HCT116 (cell line): ENCODE measurements around the gene IPO7. TPM values are rescaled to one million over a fixed set of nuclear protein-coding genes. Genes with fewer than 3 reads are reported as not detected.

ENCODE experiments used
- ATAC-seq: fragments of 200-7000 bp; cut with Tn5 transposase; 2 replicates; pipeline ENCODE4 v1.9.1; 2020; ENCODE audit warnings: mild to moderate bottlenecking, moderate library complexity
- BruUV-seq: library from RNA; stranded (reverse); fragments of 400-500 nt; replicated peaks from 2 replicates; lab custom pipeline; 2021; lab: Mats Ljungman, UMichigan
- CTCF ChIA-PET: fragments of 300-600 bp; sonication (Branson Sonifier 250); formaldehyde crosslinking; loops from one replicate; lab custom pipeline; 2021; ENCODE audit warnings: antibody characterized with exemption; lab: Charles Lee
- POLR2A ChIA-PET: fragments of 300-600, 350-600 bp; sonication (Branson Sonifier 250); formaldehyde crosslinking; loops from one replicate; lab custom pipeline; 2021; ENCODE audit warnings: antibody characterized with exemption; lab: Charles Lee
- RAD21 ChIA-PET, 2 experiments: fragments of 300-600 bp; sonication (Branson Sonifier 250); formaldehyde crosslinking; loops; one replicate each; lab custom pipeline; 2023; ENCODE audit warnings: low total read pairs in 2 of 2; ENCODE audit not compliant: uncharacterized antibody in 2 of 2, unreplicated experiment in 2 of 2, low non-redundant PET in 1 of 2; lab: Charles Lee
- DNase-seq: peaks from one replicate; pipeline ENCODE4 v3.0.0-alpha.2; 2010; ENCODE audit warnings: low read depth, low spot score
- H2AFZ ChIP-seq: fragments of 200-600 bp; shearing (Covaris generic), sonication (generic); 2 replicates; pipeline ENCODE4 v1.6.1; 2017; ENCODE audit warnings: low read depth, mixed run types, mixed read lengths, antibody characterized with exemption, low read length; ENCODE audit not compliant: poor library complexity, severe bottlenecking
- H3K27ac ChIP-seq: 2 replicates; pipeline ENCODE4 v1.5.1; 2012; ENCODE audit warnings: low read depth, low read length
- H3K27me3 ChIP-seq: fragments of 200-600 bp; sonication (generic); 2 replicates; pipeline ENCODE4 v1.6.1; 2016; ENCODE audit warnings: mixed run types, low read length, mixed read lengths; ENCODE audit not compliant: insufficient read depth
- H3K36me3 ChIP-seq, 2 experiments: fragments of 200-500 bp in 1 of 2; fragments of 200-600 bp in 1 of 2; sonication (Bioruptor generic) in 1 of 2; sonication (generic) in 1 of 2; 2 replicates each; pipeline versions ENCODE4 v1.5.1 to v1.6.1; 2014 to 2016; ENCODE audit warnings: low read length in 2 of 2, inconsistent platforms in 1 of 2, mixed read lengths in 1 of 2, mixed run types in 1 of 2; ENCODE audit not compliant: insufficient read depth in 2 of 2, control insufficient read depth in 1 of 2
- H3K4me1 ChIP-seq, 2 experiments: fragments of 200-600 bp in 1 of 2; sonication (generic) in 1 of 2; 2 replicates each; pipeline versions ENCODE4 v1.5.1 to v1.6.1; 2012 to 2017; ENCODE audit warnings: low read length in 2 of 2, inconsistent platforms in 1 of 2, mild to moderate bottlenecking in 1 of 2, mixed read lengths in 1 of 2, mixed run types in 1 of 2, moderate library complexity in 1 of 2; ENCODE audit not compliant: insufficient read depth in 2 of 2, control insufficient read depth in 1 of 2
- H3K4me2 ChIP-seq: fragments of 200-600 bp; sonication (generic); 2 replicates; pipeline ENCODE4 v1.6.1; 2017; ENCODE audit warnings: mixed run types, low read length, mixed read lengths
- H3K4me3 ChIP-seq, 2 experiments: fragments of 200-600 bp in 1 of 2; sonication (generic) in 1 of 2; replicated peaks in 1 of 2; 2 replicates each; pipeline ENCODE4 v1.5.1; 2011 to 2016; ENCODE audit warnings: low read length in 2 of 2, control low read depth in 1 of 2, low read depth in 1 of 2, mild to moderate bottlenecking in 1 of 2, mixed read lengths in 1 of 2, mixed run types in 1 of 2
- H3K79me2 ChIP-seq: fragments of 200-600 bp; sonication (generic); 2 replicates; pipeline ENCODE4 v1.6.1; 2017; ENCODE audit warnings: mild to moderate bottlenecking, mixed run types, low read length, moderate library complexity, mixed read lengths; ENCODE audit not compliant: insufficient read depth
- H3K9ac ChIP-seq: fragments of 200-600 bp; sonication (generic); 2 replicates; pipeline ENCODE4 v1.6.1; 2016; ENCODE audit warnings: low read length, mixed read lengths
- H3K9me2 ChIP-seq: fragments of 200-600 bp; sonication (generic), shearing (Covaris generic); 2 replicates; pipeline ENCODE4 v1.6.1; 2017; ENCODE audit warnings: mixed run types, mild to moderate bottlenecking, moderate library complexity; ENCODE audit not compliant: insufficient read depth
- H3K9me3 ChIP-seq, 2 experiments: fragments of 200-500 bp in 1 of 2; fragments of 200-600 bp in 1 of 2; sonication (Bioruptor generic) in 1 of 2; sonication (generic) in 1 of 2; 2 replicates each; pipeline ENCODE4 v1.6.1; 2014 to 2017; ENCODE audit warnings: low read length in 2 of 2, mixed read lengths in 2 of 2, inconsistent platforms in 1 of 2, low read depth in 1 of 2, mild to moderate bottlenecking in 1 of 2, mixed run types in 1 of 2, moderate library complexity in 1 of 2; ENCODE audit not compliant: control insufficient read depth in 1 of 2, insufficient read depth in 1 of 2
- H4K20me1 ChIP-seq: fragments of 200-600 bp; sonication (generic), shearing (Covaris generic); 2 replicates; pipeline ENCODE4 v1.6.1; 2017; ENCODE audit warnings: mixed run types, mild to moderate bottlenecking, moderate library complexity; ENCODE audit not compliant: insufficient read depth
- CEBPB ChIP-seq: IDR thresholded peaks from 2 replicates; pipeline ENCODE4 v1.6.1; 2012; ENCODE audit warnings: low read depth
- EZH2 ChIP-seq: fragments of 200-600 bp; sonication (generic); IDR thresholded peaks from 2 replicates; pipeline ENCODE4 v1.6.1; 2017; ENCODE audit warnings: antibody characterized with exemption, mixed run types
- EZH2phosphoT487 ChIP-seq: fragments of 200-600 bp; IDR thresholded peaks from 2 replicates; pipeline ENCODE4 v1.6.1; 2018; ENCODE audit warnings: antibody characterized with exemption, borderline replicate concordance
- POLR2AphosphoS5 ChIP-seq: IDR thresholded peaks from 2 replicates; pipeline ENCODE4 v1.6.1; 2011; ENCODE audit warnings: mild to moderate bottlenecking, low read depth, low read length, moderate library complexity
- SIN3A ChIP-seq: IDR thresholded peaks from 2 replicates; pipeline ENCODE4 v1.6.1; 2012; ENCODE audit warnings: low read depth
- SRF ChIP-seq: IDR thresholded peaks from 2 replicates; pipeline ENCODE4 v1.6.1; 2012; ENCODE audit warnings: low read depth
- TCF7L2 ChIP-seq: IDR thresholded peaks from 2 replicates; pipeline ENCODE4 v1.7.0; 2011; ENCODE audit warnings: borderline replicate concordance, inconsistent platforms; ENCODE audit not compliant: insufficient read depth, insufficient read length; ENCODE audit errors: extremely low read depth
- YY1 ChIP-seq: IDR thresholded peaks from 2 replicates; pipeline ENCODE4 v1.6.1; 2011; ENCODE audit warnings: low read length, low read depth, moderate library complexity, mild to moderate bottlenecking; ENCODE audit not compliant: insufficient replicate concordance; ENCODE audit errors: extremely low read depth
- ZFX ChIP-seq: fragments of 450-650 bp; IDR thresholded peaks from 2 replicates; pipeline ENCODE4 v1.6.1; 2017
- ZNF274 ChIP-seq: fragments of 200-500 bp; sonication (Bioruptor generic); IDR thresholded peaks from 2 replicates; pipeline ENCODE4 v1.6.1; 2014; ENCODE audit warnings: mild to moderate bottlenecking, low read depth, low read length, inconsistent platforms
- intact Hi-C: fragments of 100-400 bp; cut with micrococcal nuclease; formaldehyde crosslinking; loops from 2 replicates; pipeline ENCODE4 v1.10.0; 2022
- total RNA-seq: library from RNA; stranded (reverse); gene quantifications from one replicate; pipeline ENCODE4 v1.2.1, GENCODE V29; 2021; ENCODE audit not compliant: unreplicated experiment
- TF ChIP-seq, protein P1 (sequence below): IDR thresholded peaks from 2 replicates; pipeline ENCODE4 v1.6.1; 2012; ENCODE audit warnings: low read depth
- TF ChIP-seq, protein P2 (sequence below), 3 experiments: fragments of 200-600 bp in 1 of 3; sonication (generic) in 1 of 3; IDR thresholded peaks in 2 of 3; conservative IDR thresholded peaks in 1 of 3; 2 replicates each; pipeline ENCODE4 v1.5.1; 2012 to 2017; ENCODE audit warnings: low read depth in 2 of 3, low read length in 2 of 3, antibody characterized with exemption in 1 of 3, borderline replicate concordance in 1 of 3, control low read depth in 1 of 3, mild to moderate bottlenecking in 1 of 3, mixed read lengths in 1 of 3, mixed run types in 1 of 3, moderate library complexity in 1 of 3; ENCODE audit not compliant: insufficient read depth in 1 of 3
- TF ChIP-seq, protein P3 (sequence below): IDR thresholded peaks from 2 replicates; pipeline ENCODE4 v1.6.1; 2012

Gene IPO7
- total RNA-seq, 1 experiment from 2014 or later = 186 TPM

DNA sequence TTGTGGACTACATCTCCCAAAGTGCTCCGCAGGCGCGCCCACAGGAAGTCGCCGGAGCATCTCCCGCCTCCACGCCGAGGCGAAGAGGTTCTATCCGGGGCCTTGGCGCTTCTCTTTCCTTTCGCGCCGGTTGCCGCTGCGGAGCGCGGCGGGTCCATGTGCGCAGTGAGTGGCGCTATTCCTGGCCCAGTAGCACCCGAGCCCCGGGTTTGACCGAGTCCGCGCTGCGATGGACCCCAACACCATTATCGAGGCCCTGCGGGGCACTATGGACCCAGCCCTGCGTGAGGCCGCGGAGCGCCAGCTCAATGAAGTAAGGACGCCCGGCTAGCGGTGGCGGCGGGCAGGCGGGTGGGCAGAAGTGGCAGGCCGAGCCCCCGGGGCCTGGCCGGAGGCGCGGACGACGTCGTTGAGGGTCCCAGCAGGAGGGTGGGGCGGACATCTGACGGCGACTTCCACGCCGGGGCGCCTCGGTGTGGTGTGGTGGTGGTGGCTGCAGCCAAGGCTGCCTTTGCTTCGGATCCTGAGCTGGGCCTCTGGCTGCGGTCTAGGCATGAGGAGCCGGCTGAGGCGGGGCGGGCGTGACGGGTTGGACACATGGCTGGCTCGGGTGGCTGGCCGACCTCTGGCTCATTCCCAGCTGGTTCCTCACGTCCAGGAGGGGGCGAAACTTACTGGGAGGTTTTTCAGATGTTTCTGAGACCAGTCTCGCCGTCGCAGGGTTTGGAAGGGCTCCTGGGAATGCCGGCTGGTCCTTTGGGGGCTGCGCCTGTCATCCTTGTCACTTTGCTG is at the start of gene IPO7 (continued):
- TF ChIP-seq, protein P1, sequence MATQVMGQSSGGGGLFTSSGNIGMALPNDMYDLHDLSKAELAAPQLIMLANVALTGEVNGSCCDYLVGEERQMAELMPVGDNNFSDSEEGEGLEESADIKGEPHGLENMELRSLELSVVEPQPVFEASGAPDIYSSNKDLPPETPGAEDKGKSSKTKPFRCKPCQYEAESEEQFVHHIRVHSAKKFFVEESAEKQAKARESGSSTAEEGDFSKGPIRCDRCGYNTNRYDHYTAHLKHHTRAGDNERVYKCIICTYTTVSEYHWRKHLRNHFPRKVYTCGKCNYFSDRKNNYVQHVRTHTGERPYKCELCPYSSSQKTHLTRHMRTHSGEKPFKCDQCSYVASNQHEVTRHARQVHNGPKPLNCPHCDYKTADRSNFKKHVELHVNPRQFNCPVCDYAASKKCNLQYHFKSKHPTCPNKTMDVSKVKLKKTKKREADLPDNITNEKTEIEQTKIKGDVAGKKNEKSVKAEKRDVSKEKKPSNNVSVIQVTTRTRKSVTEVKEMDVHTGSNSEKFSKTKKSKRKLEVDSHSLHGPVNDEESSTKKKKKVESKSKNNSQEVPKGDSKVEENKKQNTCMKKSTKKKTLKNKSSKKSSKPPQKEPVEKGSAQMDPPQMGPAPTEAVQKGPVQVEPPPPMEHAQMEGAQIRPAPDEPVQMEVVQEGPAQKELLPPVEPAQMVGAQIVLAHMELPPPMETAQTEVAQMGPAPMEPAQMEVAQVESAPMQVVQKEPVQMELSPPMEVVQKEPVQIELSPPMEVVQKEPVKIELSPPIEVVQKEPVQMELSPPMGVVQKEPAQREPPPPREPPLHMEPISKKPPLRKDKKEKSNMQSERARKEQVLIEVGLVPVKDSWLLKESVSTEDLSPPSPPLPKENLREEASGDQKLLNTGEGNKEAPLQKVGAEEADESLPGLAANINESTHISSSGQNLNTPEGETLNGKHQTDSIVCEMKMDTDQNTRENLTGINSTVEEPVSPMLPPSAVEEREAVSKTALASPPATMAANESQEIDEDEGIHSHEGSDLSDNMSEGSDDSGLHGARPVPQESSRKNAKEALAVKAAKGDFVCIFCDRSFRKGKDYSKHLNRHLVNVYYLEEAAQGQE = no peak

DNA sequence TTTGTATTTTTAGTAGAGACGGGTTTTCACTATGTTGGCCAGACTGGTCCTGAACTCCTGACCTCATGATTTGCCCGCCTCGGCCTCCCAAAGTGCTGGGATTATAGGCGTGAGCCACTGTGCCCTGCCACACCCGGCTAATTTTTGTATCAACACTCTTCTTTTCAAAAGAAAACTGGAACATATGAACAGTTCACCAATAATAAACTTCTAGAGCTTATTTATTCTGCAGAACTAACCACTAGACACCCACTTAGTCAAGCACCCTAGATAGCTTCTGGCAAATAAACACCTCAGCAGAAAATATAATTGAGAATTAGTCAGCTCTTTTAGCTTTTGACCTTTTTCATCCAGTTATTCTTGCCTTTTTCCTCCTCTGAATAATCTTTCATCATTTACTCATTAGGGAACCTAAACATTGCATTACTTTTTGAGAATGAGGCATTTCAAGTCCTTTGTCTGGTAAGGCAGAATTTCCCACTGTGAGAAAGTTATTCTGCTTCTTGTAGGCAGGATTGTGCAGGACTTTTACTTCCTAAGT is 42.7 kb upstream of the IPO7 start:
- intact Hi-C loops = no loop called here
- Histone ChIP-seq H2AFZ (no peak overlapping the region), H3K79me2 (no peaks in the 10 kb centered on the region), H3K27ac (no peak overlapping the region), H3K27me3 (no peaks in the 10 kb centered on the region), H3K4me2 (no peak overlapping the region), H3K4me1 (peaks cover 0 to 4% of the 10 kb centered on the region in 2 experiments; a peak in 1 of 4 replicates), H3K4me3 (no peak overlapping the region), H3K9me3 (no peaks in the 10 kb centered on the region), H3K9ac (no peak overlapping the region), H3K36me3 (no peaks in the 10 kb centered on the region), H3K9me2 (no peaks in the 10 kb centered on the region), H4K20me1 (no peaks in the 10 kb centered on the region)
- no peak for DNase-seq
- BruUV-seq = no TSS peak
- ATAC-seq = no peak
- POLR2A ChIA-PET = interaction anchor here (1.0 kb wide), 1 partner anchor 19 kb away, joined by 3 read pairs; no protein-coding TSS in a partner anchor
- CTCF ChIA-PET = no interaction called here
- RAD21 ChIA-PET = no interaction called here
- TF ChIP-seq SRF (no peak), POLR2AphosphoS5 (no peak), EZH2phosphoT487 (no peak), CEBPB (no peak), SIN3A (no peak), ZNF274 (no peak), TCF7L2 (no peak), ZFX (no peak), YY1 (no peak), EZH2 (no peak)
- TF ChIP-seq, protein P2, sequence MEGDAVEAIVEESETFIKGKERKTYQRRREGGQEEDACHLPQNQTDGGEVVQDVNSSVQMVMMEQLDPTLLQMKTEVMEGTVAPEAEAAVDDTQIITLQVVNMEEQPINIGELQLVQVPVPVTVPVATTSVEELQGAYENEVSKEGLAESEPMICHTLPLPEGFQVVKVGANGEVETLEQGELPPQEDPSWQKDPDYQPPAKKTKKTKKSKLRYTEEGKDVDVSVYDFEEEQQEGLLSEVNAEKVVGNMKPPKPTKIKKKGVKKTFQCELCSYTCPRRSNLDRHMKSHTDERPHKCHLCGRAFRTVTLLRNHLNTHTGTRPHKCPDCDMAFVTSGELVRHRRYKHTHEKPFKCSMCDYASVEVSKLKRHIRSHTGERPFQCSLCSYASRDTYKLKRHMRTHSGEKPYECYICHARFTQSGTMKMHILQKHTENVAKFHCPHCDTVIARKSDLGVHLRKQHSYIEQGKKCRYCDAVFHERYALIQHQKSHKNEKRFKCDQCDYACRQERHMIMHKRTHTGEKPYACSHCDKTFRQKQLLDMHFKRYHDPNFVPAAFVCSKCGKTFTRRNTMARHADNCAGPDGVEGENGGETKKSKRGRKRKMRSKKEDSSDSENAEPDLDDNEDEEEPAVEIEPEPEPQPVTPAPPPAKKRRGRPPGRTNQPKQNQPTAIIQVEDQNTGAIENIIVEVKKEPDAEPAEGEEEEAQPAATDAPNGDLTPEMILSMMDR (IDR thresholded peaks at IDR 0.05 in 2 of 3, conservative IDR thresholded peaks at IDR 0.05 in 1 of 3; ENCODE audit: borderline replicate concordance in 1 of 3, insufficient read depth in 1 of 3, low read depth in 2 of 3, low read length in 2 of 3) = no peak
- TF ChIP-seq, protein P1 = no peak
- TF ChIP-seq, protein P3, sequence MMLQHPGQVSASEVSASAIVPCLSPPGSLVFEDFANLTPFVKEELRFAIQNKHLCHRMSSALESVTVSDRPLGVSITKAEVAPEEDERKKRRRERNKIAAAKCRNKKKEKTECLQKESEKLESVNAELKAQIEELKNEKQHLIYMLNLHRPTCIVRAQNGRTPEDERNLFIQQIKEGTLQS = no peak
